Glutamatergic neuron (in vitro differentiated cells): ENCODE results near the gene GPAT2. TPM values are rescaled to one million over a fixed set of nuclear protein-coding genes. Genes with fewer than 3 reads are reported as not detected.
"Not testable (repeated sequence)": the region's sequence is repeated elsewhere in the genome, so short reads cannot be mapped to it uniquely, and the experiment has no call there.

Experiments
- DNase-seq: peaks from one replicate; pipeline ENCODE4 v3.0.0; 2022
- H3K27ac Mint-ChIP-seq: one replicate; pipeline ENCODE4 v1.8.0; 2020; ENCODE audit warnings: mild to moderate bottlenecking, mixed read lengths, inconsistent platforms; ENCODE audit not compliant: unreplicated experiment
- H3K27me3 Mint-ChIP-seq: one replicate; pipeline ENCODE4 v1.8.0; 2020; ENCODE audit warnings: mild to moderate bottlenecking, moderate library complexity, mixed read lengths, inconsistent platforms; ENCODE audit not compliant: unreplicated experiment
- H3K36me3 Mint-ChIP-seq: one replicate; pipeline ENCODE4 v1.8.0; 2020; ENCODE audit warnings: mild to moderate bottlenecking, mixed read lengths, inconsistent platforms; ENCODE audit not compliant: unreplicated experiment
- H3K4me1 Mint-ChIP-seq: one replicate; pipeline ENCODE4 v1.8.0; 2020; ENCODE audit warnings: mild to moderate bottlenecking, low read depth, mixed read lengths, inconsistent platforms; ENCODE audit not compliant: unreplicated experiment
- H3K4me3 Mint-ChIP-seq: one replicate; pipeline ENCODE4 v1.8.0; 2020; ENCODE audit warnings: mild to moderate bottlenecking, mixed read lengths, inconsistent platforms; ENCODE audit not compliant: unreplicated experiment
- H3K9me3 Mint-ChIP-seq: one replicate; pipeline ENCODE4 v1.8.0; 2020; ENCODE audit warnings: mild to moderate bottlenecking, moderate library complexity, mixed read lengths, inconsistent platforms; ENCODE audit not compliant: unreplicated experiment
- CTCF ChIP-seq: fragments of 200-600 bp; sonication (generic); IDR thresholded peaks from one replicate; pipeline ENCODE4 v1.5.0; 2021; ENCODE audit not compliant: partially characterized antibody, unreplicated experiment
- total RNA-seq: library from RNA; stranded (reverse); fragmentation: NEBNext Ultra II Directional; extraction: Animal tissue kit (Norgen Biotek cat#: 25700); gene quantifications from one replicate; pipeline ENCODE4 v1.2.1, GENCODE V29; 2021; ENCODE audit not compliant: unreplicated experiment

Gene GPAT2
- total RNA-seq, 1 donor from 2014 or later, result 0.47 TPM

DNA sequence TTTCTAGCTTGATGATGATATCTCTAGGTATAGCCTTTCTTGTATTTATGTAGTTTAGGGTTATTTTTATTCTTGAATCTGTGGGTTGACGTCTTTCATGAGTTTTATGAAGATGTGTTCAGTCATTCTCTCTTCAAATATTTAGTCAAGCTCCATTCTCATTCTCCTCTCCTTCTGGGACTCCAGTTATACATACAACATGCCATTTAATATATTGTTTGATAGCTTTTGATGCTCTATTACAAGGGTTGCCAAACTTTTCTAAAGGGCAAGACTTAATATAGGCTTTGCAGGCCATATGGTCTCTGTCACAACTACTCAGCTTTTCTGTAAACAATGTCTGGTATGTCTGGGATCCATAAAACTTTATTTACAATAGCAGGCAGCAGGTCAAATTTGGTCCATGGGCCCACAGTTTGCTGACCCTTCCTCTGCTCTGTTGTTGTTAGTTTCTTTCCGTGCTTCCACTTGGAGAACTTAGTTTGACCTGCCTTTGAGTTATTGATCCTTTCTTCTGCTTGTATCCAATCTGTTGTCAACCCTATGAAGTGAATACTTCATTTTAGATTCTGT lies 40.6 kb upstream of the GPAT2 start:
- Mint-ChIP-seq H3K4me3 (no peak overlapping the region), H3K4me1 (peaks cover 13% of the 10 kb centered on the region), H3K36me3 (no peaks in the 10 kb centered on the region), H3K27ac (no peak overlapping the region), H3K9me3 (peaks cover 8% of the 10 kb centered on the region), H3K27me3 (peaks cover 6% of the 10 kb centered on the region)
- no peak for TF ChIP-seq CTCF
- no peak for DNase-seq

GRCh38 chr2:96074156-96074555 lies 39.4 kb upstream of the GPAT2 start:
- Mint-ChIP-seq H3K4me3 (no peak overlapping the region), H3K27ac (no peak overlapping the region), H3K4me1 (peaks cover 13% of the 10 kb centered on the region), H3K9me3 (peaks cover 8% of the 10 kb centered on the region), H3K36me3 (no peaks in the 10 kb centered on the region), H3K27me3 (peaks cover 6% of the 10 kb centered on the region)
- DNase-seq, result no peak
- TF ChIP-seq CTCF, result no peak

DNA sequence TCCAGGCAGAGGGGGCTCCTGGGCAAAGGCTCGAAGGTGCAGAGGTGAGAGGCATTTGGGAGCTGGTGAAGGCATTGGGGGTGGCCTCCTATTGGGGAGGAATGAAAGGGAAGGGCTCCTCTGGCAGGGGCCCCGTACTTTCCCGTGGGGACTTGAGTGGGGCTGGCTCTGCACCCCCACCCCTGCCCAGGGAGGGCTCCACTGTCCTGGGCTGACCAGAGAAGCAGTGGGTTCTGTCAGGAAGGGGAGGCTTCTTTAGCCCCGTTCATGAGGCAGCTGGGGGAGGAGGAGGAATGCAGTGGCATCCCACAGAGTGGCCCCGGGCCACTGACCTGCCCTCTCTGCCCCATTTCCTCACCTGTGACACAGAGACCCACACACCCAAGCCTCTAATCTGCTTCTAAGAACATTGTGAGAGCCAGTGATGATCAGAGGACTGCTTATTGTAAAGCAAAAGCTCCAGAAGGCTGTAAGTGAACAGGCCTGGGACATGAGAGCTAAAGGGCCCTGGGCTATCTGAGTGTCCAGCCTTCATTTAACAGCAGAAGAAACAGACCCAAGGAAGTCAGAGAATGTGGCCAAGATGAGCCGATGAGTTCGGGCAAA lies 38.6 kb upstream of the GPAT2 start:
- no peak overlapping the region for H3K4me3 Mint-ChIP-seq
- H3K36me3 Mint-ChIP-seq, result no peaks in the 10 kb centered on the region
- H3K9me3 Mint-ChIP-seq, result peaks cover 8% of the 10 kb centered on the region
- peaks cover 6% of the 10 kb centered on the region for H3K27me3 Mint-ChIP-seq
- TF ChIP-seq CTCF, result no peak
- peak overlapping the region; percentile 90 for H3K27ac Mint-ChIP-seq
- DNase-seq, result no peak
- H3K4me1 Mint-ChIP-seq, result peaks cover 15% of the 10 kb centered on the region

DNA sequence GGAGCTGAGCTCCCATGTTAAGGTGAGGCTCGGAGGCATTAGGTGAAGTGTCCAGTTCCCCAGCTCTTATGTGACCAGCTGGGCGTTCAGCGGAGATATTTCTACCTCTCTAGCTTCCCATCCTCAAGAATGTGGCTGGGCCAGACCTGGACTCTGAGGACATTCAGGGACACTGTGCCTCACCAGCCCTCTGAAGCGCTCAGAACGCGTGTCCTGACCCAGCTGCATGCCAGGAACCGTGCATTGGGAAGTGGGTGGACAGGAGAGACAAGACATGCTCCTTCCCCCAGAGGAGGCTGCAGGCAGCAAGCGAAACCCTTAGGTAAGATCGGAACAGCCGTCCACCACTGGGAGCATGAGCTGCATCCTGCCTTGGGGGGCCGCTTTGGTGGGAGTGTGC lies 38.0 kb upstream of the GPAT2 start:
- Mint-ChIP-seq H3K4me3 (peak overlapping the region; percentile 59), H3K9me3 (peaks cover 8% of the 10 kb centered on the region), H3K4me1 (peaks cover 18% of the 10 kb centered on the region), H3K27ac (peak overlapping the region; percentile 90), H3K27me3 (peaks cover 6% of the 10 kb centered on the region), H3K36me3 (no peaks in the 10 kb centered on the region)
- no peak for TF ChIP-seq CTCF
- no peak for DNase-seq

DNA sequence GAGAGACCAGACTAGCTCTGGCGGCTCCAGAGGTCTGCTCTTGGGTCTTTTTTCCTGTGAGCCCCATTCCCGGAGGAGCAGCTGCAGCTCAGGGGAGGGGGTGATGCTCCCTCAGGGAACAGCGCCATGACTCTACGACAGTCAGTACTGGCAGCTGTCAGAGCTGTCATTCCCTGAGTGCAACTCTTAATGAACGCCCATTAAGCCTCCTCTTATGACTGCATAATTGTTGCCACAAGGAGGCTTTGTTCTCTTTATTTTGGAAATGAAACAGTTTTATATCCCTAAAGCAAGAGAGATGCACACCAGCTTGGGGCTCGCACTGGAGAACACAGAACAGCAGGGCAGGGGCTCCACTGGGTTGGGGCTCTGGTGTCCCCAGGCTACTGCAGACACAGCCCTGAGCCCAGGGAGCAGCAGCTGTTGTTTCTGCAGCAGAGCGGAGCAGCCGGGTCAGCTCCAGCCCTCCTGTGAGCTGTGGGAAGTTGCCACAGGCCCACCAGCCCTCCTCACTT lies 37.3 kb upstream of the GPAT2 start:
- not testable (repeated sequence) for H3K36me3 Mint-ChIP-seq, H3K27me3 Mint-ChIP-seq, H3K9me3 Mint-ChIP-seq
- DNase-seq, result peak; percentile 67
- H3K4me1 Mint-ChIP-seq, result peaks cover 23% of the 10 kb centered on the region
- peak overlapping the region; percentile 90 for H3K27ac Mint-ChIP-seq
- H3K4me3 Mint-ChIP-seq, result peak overlapping the region; percentile 25
- peak; percentile 21 for TF ChIP-seq CTCF

DNA sequence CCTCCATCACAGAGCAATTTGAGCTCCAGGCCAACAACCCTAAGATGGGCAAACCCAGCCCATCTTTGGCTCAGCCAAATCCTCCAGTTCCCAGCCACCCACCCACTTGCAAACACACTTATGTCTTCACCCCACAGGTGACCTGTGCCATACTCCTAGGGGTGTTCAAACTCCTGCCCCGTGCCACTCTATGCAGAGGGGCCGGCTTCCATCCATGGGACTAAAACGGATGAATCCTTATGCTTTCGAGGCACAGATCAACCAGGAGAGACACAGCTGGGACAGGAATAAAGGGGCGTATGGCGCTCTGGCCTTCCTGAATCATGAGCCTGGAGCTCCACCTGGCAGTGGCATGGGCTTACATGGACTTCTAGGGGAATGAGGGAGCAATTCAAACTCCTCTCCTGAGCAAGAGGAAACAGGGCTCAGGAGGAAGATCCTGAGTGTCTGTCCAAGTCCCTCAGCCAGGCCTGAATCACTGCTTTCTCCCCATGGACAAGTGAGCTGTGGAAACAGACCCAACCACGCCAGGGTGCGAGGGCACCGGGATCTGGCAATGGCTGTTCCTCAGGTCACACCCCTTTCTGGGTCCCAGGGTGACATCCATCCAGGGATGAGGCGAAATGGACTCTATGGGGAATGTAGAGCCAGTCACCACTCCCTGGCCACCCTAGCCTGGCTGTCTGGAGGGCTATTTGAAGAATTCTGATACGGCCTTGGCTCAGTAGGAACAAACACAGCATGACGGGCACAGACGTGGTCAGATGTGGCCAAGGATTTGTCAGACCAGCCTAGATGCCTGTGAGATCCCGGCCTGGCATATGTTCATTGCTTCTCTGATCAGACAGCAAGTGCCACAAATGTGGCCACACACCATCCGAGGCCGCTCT lies 36.6 kb upstream of the GPAT2 start:
- Mint-ChIP-seq H3K4me1 (peaks cover 25% of the 10 kb centered on the region), H3K27ac (peak overlapping the region; percentile 90)
- not testable (repeated sequence) for H3K9me3 Mint-ChIP-seq, DNase-seq, H3K36me3 Mint-ChIP-seq, H3K27me3 Mint-ChIP-seq, H3K4me3 Mint-ChIP-seq

- Mint-ChIP-seq H3K27ac (peak overlapping the region; percentile 48), H3K4me1 (peaks cover 25% of the 10 kb centered on the region)
- not testable (repeated sequence) for H3K36me3 Mint-ChIP-seq, H3K9me3 Mint-ChIP-seq, H3K4me3 Mint-ChIP-seq, DNase-seq, H3K27me3 Mint-ChIP-seq
Measured at GRCh38 chr2:96070351-96070750, 35.6 kb upstream of the GPAT2 start.
